GM18951 (cell line): Measurements from ENCODE around the gene HSD17B2.

ENCODE experiments used
- POLR2A ChIP-seq: IDR thresholded peaks from 4 replicates; pipeline ENCODE4 v1.6.1; 2011; ENCODE audit warnings: mild to moderate bottlenecking; ENCODE audit not compliant: insufficient read length, insufficient read depth; ENCODE audit errors: extremely low read depth
- in situ Hi-C: fragments of 300-500 bp; cut with MboI; formaldehyde crosslinking; loops from one replicate; pipeline ENCODE4 v1.12.0; 2022; ENCODE audit warnings: low sequenced_read_pairs, mixed read lengths, inconsistent platforms; ENCODE audit not compliant: unreplicated experiment

Gene HSD17B2

DNA sequence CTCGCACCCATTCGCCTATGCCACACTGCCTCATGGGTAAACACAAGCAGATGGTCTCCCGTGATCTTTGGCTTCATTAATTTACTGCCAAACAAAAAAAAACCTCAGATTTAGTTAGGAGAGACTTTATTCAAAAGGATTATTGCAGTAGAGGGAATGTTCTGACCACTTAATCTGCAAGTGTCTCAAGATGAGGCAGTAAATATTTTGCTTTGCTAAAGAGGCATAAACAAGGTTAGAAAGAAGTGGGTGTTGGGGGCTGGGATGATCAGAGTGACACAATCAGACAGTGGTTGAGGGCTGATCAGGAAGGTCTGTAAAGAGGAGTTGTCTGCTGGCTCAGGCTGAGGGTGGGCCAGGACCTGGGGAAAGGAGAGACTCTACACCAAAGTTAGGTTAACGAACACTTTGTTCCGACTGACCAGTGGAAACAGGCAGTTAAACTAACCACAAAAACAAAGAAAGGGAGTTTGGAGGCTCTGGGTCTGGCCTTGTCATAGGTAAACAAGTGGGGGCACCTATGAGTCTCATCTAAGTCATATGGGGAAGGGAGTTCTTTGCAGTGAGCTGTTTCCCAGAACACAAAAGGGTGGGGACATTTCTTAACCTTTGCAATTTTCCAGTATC, 28.5 kb downstream of the HSD17B2 start:
- in situ Hi-C loops = no loop called here
- no peak for TF ChIP-seq POLR2A

DNA sequence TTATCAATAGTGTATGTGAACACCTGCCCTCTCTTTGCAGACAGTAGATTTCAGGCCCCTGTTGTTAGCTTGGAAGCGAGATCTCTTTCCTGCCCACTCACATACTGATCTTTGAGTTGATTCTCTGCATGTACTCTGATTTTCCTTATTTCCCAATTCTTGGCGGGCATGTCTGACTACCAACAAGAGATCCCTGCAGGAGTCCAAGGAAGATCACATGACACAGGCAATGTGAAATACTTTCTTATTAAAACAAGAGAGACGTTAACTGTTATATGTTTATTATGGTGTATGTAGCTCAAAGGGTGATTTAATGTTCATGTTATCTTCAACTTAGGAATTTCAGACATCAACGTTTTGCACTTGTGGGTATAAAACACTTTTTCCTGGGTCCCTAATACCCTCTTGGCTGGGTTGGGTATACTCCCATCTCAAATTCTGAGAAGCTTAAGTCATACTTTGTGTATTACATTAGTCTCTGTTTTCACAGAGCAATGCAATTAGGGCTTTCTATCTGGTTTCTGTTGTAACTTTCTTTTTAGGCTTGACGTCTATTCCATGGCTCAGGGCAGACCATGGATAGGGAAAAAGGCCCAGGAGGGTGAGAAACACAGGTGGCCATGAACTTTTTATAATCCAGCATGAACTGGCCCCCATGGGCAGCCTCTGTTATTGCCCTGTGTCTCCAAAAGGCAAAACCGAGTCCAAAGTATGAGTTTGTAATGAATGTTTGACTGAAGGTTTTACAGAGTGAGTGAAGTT, 32.2 kb downstream of the HSD17B2 start:
- in situ Hi-C loops = no loop called here
- no peak for TF ChIP-seq POLR2A

DNA sequence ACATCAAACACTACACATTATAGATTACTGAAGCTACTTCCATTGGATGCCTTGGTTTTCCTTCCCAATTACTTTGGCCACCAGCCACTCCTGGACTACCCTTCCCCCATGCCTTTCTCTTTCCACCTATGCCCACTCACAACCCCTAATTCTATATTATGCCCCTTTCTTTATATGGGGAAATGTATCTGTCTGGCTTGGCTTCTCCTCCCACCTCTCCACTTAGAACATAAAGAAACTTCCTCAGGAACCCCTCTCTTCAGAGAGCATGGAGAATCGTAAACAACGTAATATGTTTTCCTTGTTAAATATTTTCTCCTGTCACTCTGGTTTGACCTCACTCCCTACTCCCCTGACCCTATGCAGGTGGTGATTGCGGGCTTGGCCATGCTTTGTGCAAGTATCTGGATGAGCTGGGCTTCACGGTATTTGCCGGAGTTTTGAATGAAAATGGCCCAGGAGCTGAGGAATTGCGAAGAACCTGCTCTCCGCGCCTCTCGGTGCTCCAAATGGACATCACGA, 32.8 kb downstream of the HSD17B2 start:
- in situ Hi-C loops = no loop called here
- TF ChIP-seq POLR2A = no peak

DNA sequence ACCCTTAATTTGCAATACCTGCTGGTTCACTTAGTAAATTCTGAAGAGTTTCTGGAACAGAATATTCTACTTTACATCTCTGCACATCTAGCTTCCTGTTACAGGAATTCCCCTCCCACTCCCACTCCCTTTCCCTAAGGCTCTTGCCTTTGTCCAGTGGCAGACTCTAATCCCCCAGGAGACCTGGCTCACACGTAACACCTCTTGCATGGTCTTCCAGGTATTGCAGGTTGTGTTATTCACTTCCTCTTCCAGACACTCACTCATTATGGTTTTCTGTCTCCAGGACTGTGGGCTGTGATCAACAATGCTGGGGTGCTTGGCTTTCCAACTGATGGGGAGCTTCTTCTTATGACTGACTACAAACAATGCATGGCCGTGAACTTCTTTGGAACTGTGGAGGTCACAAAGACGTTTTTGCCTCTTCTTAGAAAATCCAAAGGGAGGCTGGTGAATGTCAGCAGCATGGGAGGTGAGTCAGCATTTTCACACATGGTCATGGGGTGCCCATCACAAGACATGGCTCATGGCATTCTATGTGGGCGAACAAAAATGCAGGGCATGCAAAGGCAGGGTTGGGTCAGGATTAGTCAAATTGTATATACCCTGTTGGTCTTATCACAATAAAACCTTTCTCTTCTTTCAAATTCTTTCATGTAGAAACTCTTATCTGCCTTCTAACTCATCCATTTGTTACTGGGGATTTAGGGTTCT, 35.8 kb downstream of the HSD17B2 start:
- TF ChIP-seq POLR2A = no peak
- in situ Hi-C loops = no loop called here

DNA sequence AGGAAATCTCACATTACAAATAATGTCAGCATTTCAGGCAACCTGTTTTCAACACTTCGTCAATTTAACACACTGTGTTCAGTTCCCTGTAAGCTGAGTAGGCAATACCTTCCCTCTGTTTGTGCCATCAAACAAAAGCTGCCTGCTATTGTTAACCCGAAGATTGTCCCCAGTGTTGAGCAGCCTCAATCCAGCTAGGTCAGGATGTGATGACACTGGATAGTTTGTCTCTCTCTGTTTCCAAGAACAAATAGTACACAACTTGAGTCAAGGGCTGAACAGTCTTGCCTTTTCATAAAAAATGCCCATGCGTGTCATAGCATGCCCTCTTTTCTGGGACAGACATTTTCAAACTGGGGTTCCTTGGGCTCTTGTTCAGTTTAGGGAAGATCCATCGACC, 36.4 kb downstream of the HSD17B2 start:
- in situ Hi-C loops = no loop called here

DNA sequence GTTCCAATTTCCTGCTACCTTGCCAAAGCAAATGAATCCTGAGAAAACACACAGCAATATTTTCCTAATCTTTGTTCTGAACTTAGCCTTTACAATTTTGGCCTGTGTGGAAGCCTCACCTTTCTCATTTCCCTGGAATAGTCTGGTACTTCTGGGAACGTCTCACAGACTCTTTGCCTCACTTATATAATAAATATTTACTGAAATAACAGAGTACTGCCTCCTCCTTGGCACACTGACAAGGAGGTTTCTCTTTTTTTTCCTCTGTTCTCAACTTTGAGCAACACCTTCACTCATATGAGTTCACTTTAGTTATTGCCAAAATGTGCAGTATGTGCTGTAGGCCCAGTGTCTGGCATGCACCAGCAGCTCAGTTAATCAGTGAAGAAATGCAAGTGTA, 37.3 kb downstream of the HSD17B2 start:
- no peak for TF ChIP-seq POLR2A
- in situ Hi-C loops = no loop called here

More for the DNA sequence above, 36.4 kb downstream of the HSD17B2 start:
- no peak for TF ChIP-seq POLR2A

DNA sequence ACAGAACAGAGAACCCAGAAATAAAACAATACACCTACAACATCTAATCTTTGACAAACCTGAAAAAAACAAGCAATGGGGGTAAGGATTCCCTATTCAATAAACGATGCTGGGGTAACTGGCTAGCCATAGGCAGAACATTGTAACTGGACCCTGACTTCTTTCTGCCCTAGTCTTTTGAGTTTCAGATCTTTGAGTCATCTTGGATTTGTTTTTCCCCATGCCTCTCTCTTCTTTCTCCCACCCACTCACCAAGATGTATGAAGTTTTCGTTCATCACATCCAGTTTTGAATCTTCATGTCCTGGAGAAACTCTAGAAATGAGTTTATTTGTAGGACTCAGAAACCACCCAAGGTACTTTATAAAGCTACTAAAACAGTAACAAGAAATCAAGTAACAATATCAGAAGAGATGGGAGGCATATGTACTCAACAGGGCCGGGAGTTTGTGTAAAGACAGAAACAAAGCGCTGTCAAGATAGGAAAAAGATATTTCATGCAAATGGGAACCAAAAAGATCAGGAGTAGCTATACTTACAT, 39.0 kb downstream of the HSD17B2 start:
- TF ChIP-seq POLR2A = no peak
- in situ Hi-C loops = no loop called here

DNA sequence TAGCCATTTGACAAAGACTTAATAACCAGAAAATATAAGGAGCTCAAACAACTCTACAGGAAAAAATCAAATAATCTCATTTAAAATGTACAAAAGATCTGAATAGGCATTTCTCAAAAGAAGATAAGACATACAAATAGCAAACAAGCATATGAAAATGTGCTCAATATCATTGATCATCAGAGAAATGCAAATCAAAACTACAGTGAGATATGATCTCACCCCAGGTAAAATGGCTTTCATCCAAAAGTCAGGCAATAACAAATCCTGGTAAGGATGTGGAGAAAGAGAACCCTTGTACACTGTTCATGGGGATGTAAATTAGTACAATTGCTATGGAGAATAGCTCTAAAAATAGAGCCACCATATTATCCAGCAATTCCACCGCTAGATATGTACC, 43.1 kb downstream of the HSD17B2 start:
- in situ Hi-C loops = no loop called here
- TF ChIP-seq POLR2A = no peak

DNA sequence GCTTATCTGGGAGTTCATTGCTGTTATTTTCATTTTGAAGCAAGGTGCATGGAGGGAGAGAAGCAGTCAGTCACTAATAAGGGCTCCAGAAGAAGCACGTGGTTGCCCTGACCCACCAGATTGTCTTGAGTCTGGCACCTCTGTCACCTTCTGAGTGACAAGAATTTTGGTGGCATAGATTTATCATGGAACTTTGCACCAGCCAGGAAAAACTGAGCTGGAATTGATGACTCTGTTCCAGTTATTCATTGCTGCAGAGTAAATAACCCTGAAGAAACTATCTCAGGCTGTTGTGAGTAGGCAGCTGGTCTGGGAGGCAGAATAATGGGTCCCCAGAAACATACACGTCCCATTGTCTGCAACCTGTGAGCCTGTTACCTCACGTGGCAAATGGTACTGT, 44.8 kb downstream of the HSD17B2 start:
- in situ Hi-C loops = no loop called here
- no peak for TF ChIP-seq POLR2A

DNA sequence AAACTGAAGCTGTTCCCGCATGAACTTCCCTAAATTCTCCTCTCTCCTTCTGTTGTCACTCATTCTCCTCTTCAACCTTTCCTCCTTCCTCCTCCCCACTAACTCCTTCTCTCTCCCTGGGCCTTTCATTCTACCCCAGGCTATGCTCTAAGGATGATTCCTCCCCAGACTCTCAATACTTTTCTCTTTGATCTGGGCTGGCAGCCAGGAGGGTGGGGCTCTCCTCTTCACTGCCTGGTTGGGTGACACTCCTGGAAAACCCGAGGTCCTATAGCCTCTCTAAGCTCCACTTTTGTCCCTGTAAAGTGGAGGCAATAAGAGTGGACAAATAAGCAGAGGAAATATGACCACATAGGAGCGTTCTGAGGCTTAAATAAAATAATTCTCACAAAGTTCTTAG, 46.2 kb downstream of the HSD17B2 start:
- in situ Hi-C loops = no loop called here
- no peak for TF ChIP-seq POLR2A

DNA sequence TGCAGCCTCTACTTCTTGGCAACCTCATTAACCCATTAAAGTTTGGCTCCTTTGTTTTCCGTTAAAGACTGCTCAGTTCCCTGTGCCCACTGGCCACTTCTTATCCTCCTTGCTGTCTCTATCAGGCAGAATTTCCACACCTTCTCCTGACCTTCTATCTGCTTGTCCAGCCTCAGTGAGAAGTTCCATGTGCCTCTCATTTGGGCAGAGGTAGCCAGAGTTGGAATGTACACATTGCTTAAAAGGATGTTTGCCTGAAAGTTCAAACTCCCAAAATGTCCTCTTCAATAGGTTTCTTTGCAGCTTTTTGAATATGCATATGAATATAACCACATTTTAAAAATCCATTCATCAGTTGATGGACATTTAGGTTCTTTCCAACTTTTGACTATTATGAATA, 47.0 kb downstream of the HSD17B2 start:
- in situ Hi-C loops = no loop called here
- no peak for TF ChIP-seq POLR2A

DNA sequence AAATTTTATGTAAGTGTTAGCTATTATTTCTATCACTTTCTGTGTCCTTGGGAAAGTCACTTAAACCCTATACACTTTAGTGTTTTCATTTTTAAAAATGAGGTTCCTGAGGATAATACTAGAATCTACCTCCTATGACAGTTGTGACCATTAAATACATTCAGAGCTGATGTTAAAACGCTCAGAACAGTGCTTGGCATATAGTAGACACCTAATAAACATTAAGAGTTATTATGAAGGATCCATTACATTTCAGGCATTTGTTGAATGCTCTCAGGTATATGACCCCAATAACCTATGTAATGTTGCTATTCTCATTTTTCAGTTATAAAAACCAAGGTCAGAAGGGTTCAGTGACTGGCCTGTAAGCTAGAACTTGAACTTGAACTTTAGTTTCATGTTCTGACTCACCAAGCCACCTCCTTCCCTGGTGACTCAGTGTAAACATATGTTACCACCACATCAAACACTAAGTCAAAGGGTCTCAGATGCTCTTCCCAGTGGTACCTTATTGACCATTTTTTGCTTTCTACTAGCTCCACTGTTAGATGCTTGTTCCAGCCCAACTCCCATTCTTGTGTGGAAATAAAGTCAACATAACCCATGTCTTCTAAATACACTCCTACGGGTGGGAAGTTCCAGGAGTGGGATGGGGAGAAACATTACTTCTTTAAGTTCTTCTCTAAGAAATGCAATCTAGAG, 47.6 kb downstream of the HSD17B2 start:
- in situ Hi-C loops = no loop called here
- TF ChIP-seq POLR2A = no peak
